Activated T-cell treated with anti-CD3 and anti-CD28 coated beads for 48 hours (primary cell): ENCODE data around the gene ESR1.
"Not testable (repeated sequence)": the region's sequence is repeated elsewhere in the genome, so short reads cannot be mapped to it uniquely, and the experiment has no call there.

Experiments
- DNase-seq: peaks from one replicate; pipeline ENCODE4 v3.0.0-alpha.2; 2020; ENCODE audit warnings: low read depth

ESR1 gene

GRCh38 chr6:152135755-152136448 lies 328.4 kb downstream of the ESR1 start:
- DNase-seq: no peak

- no peak for DNase-seq
Measured at GRCh38 chr6:152136449-152136825, 329.0 kb downstream of the ESR1 start.

- DNase-seq: not testable (repeated sequence)
Measured at GRCh38 chr6:152138344-152138743, 330.9 kb downstream of the ESR1 start.

GRCh38 chr6:152142105-152142504 lies 334.6 kb downstream of the ESR1 start:
- no peak for DNase-seq

GRCh38 chr6:152143359-152143758 lies 335.9 kb downstream of the ESR1 start:
- DNase-seq: no peak

GRCh38 chr6:152146385-152146784 lies 338.9 kb downstream of the ESR1 start:
- DNase-seq: no peak

- DNase-seq: no peak
Measured at GRCh38 chr6:152147269-152147668, 339.8 kb downstream of the ESR1 start.

- DNase-seq: no peak
Measured at GRCh38 chr6:152148412-152148811, 340.9 kb downstream of the ESR1 start.

GRCh38 chr6:152150196-152150595 lies 342.7 kb downstream of the ESR1 start:
- no peak for DNase-seq

GRCh38 chr6:152151920-152152319 lies 344.4 kb downstream of the ESR1 start:
- DNase-seq: no peak

GRCh38 chr6:152154559-152155356 lies 347.3 kb downstream of the ESR1 start:
- no peak for DNase-seq

GRCh38 chr6:152155792-152156191 lies 348.3 kb downstream of the ESR1 start:
- DNase-seq: no peak

- DNase-seq: no peak
Measured at GRCh38 chr6:152160346-152160745, 352.9 kb downstream of the ESR1 start.

GRCh38 chr6:152161501-152161900 lies 354.0 kb downstream of the ESR1 start:
- DNase-seq: no peak

- no peak for DNase-seq
Measured at GRCh38 chr6:152164957-152165356, 357.5 kb downstream of the ESR1 start.

- DNase-seq: no peak
Measured at GRCh38 chr6:152166497-152166896, 359.0 kb downstream of the ESR1 start.

- DNase-seq: no peak
Measured at GRCh38 chr6:152166897-152167296, 359.4 kb downstream of the ESR1 start.

- DNase-seq: no peak
Measured at GRCh38 chr6:152167641-152168603, 360.4 kb downstream of the ESR1 start.

GRCh38 chr6:152170313-152170701 lies 362.8 kb downstream of the ESR1 start:
- DNase-seq: no peak

- peak; percentile 50 for DNase-seq
Measured at GRCh38 chr6:152170702-152171667, 363.5 kb downstream of the ESR1 start.

GRCh38 chr6:152173321-152173720 lies 365.8 kb downstream of the ESR1 start:
- no peak for DNase-seq
